Kidney (tissue), 14 donors: Measurements from ENCODE around the gene DLL3. TPM values are rescaled to one million over a fixed set of nuclear protein-coding genes. Genes with fewer than 3 reads are reported as not detected.

Experiments
- DNase-seq, 5 donors: peaks; one replicate each; pipeline ENCODE4 v3.0.0-alpha.2; 2013 to 2020
- FAIRE-seq: peaks from 2 replicates; lab custom pipeline; 2012; peaks lifted over from hg19 to GRCh38; lab: Jason Lieb, UNC
- H3K27ac ChIP-seq, 2 donors: one replicate each; pipeline ENCODE4 v1.7.0; 2013; ENCODE audit warnings: low read depth in 2 of 2, low read length in 2 of 2, inconsistent platforms in 1 of 2
- H3K27me3 ChIP-seq: one replicate; pipeline ENCODE4 v1.7.1; 2013; ENCODE audit warnings: low read length, inconsistent platforms; ENCODE audit not compliant: control insufficient read depth, insufficient read depth
- H3K36me3 ChIP-seq, 3 donors: one replicate each; pipeline versions ENCODE4 v1.7.0 to v1.7.1; 2013; ENCODE audit warnings: low read length in 3 of 3, control low read depth in 1 of 3, inconsistent platforms in 1 of 3; ENCODE audit not compliant: insufficient read depth in 3 of 3, control insufficient read depth in 2 of 3
- H3K4me1 ChIP-seq, 3 donors: one replicate each; pipeline versions ENCODE4 v1.7.0 to v1.7.1; 2013; ENCODE audit warnings: low read length in 3 of 3, inconsistent platforms in 1 of 3, low read depth in 1 of 3; ENCODE audit not compliant: control insufficient read depth in 2 of 3, insufficient read depth in 2 of 3
- H3K4me3 ChIP-seq, 3 donors: one replicate each; pipeline versions ENCODE4 v1.7.0 to v1.8.1; 2013; ENCODE audit warnings: low read length in 3 of 3, control low read depth in 1 of 3, inconsistent platforms in 1 of 3
- H3K9ac ChIP-seq, 3 donors: one replicate each; pipeline versions ENCODE4 v1.7.0 to v1.7.1; 2013; ENCODE audit warnings: low read length in 3 of 3, control low read depth in 1 of 3, inconsistent platforms in 1 of 3
- H3K9me3 ChIP-seq, 3 donors: one replicate each; pipeline versions ENCODE4 v1.7.0 to v1.7.1; 2013; ENCODE audit warnings: low read length in 3 of 3, control low read depth in 1 of 3, inconsistent platforms in 1 of 3; ENCODE audit not compliant: control insufficient read depth in 2 of 3, insufficient read depth in 1 of 3
- CTCF ChIP-seq: IDR thresholded peaks from 3 replicates; pipeline ENCODE4 v1.5.1; 2012; ENCODE audit warnings: mild to moderate bottlenecking, moderate library complexity, borderline replicate concordance; ENCODE audit not compliant: insufficient read depth; ENCODE audit errors: extremely low read depth
- intact Hi-C: fragments of 100-400 bp; cut with DNase I; formaldehyde crosslinking; loops from one replicate; pipeline ENCODE4 v1.11.1; 2022
- polyA plus RNA-seq: library from polyadenylated mRNA; stranded (reverse); fragments of 350-450 nt; fragmentation: Illumina TruSeq; extraction: RNeasy Lipid Tissue Mini Kit (QIAGEN cat#74804); gene quantifications from one replicate; pipeline ENCODE4 v1.2.3, GENCODE V29; 2014; ENCODE audit warnings: low read depth, low replicate concordance; ENCODE audit not compliant: insufficient read depth
- total RNA-seq: library from RNA; stranded (reverse); fragmentation: NEBNext Ultra II Directional; extraction: Animal tissue kit (Norgen Biotek cat#: 25700); gene quantifications from one replicate; pipeline ENCODE4 v1.2.1, GENCODE V29; 2021
- donor health status: control.
- donor health status: control.
- donor health status: control.
- donor health status: control.
- donor health status: control.
- donor health status: DM: yes; HTN: yes; CAD: no.
- donor health status: Normal renal cell carcinoma (clear cell type).

The DLL3 gene
- total and polyA plus RNA-seq, 2 donors from 2014 or later: 0.13 to 0.17 TPM

- Histone ChIP-seq H3K4me3 (no peak overlapping the region), H3K27ac (no peak overlapping the region), H3K36me3 (no peaks in the 10 kb centered on the region), H3K27me3 (no peaks in the 10 kb centered on the region), H3K9ac (no peak overlapping the region), H3K4me1 (peaks cover 0 to 6% (median 2%) of the 10 kb centered on the region in 3 donors), H3K9me3 (no peaks in the 10 kb centered on the region)
- TF ChIP-seq CTCF: no peak
- intact Hi-C loops: loop anchor here (10.0 kb wide), 1 partner anchor 59 kb away; no protein-coding TSS in a partner anchor
- DNase-seq (no peak), FAIRE-seq (no peak)
Observed at GRCh38 chr19:39533791-39534190, 35.0 kb downstream of the DLL3 start.

GRCh38 chr19:39539165-39539517, 40.4 kb downstream of the DLL3 start:
- Histone ChIP-seq H3K4me1 (peaks cover 0 to 4% (median 3%) of the 10 kb centered on the region in 3 donors), H3K27ac (peak overlapping the region; percentile 53 to 90), H3K9me3 (no peaks in the 10 kb centered on the region), H3K27me3 (no peaks in the 10 kb centered on the region), H3K36me3 (no peaks in the 10 kb centered on the region), H3K4me3 (peak overlapping the region; percentile 88 to 92 (median 92)), H3K9ac (peak overlapping the region; percentile 83 to 96 (median 88))
- FAIRE-seq (no peak), DNase-seq (peak in 2 of 5 donors; percentile 53 to 69)
- no peak for TF ChIP-seq CTCF
- intact Hi-C loops: loop anchor here (10.0 kb wide), 1 partner anchor 64 kb away; no protein-coding TSS in a partner anchor

GRCh38 chr19:39539518-39540332, 41.0 kb downstream of the DLL3 start, which contains the start of gene EID2:
EID2 (minus strand) TSS chr19:39540161; CDS start chr19:39540079, 82 bp downstream.
- Histone ChIP-seq H3K9ac (peak within 1 kb of the TSS; percentile 83 to 96 (median 88)), H3K27ac (peak within 1 kb of the TSS; percentile 90 to 93), H3K4me1 (peaks cover 0 to 4% (median 3%) of the 10 kb centered on the region in 3 donors), H3K4me3 (peak within 1 kb of the TSS; percentile 88 to 92 (median 92)), H3K27me3 (no peaks in the 10 kb centered on the region), H3K9me3 (no peaks in the 10 kb centered on the region), H3K36me3 (no peaks in the 10 kb centered on the region)
- intact Hi-C loops: loop anchor here (10.0 kb wide), 1 partner anchor 65 kb away; no protein-coding TSS in a partner anchor
- no peak for FAIRE-seq
- DNase-seq: peak; percentile 95 to 98 (median 97)
- peak; percentile 85 for TF ChIP-seq CTCF
